ENCODE data around the gene STX8.

The STX8 gene

GRCh38 chr17:9238340-9239245, 337.0 kb downstream of the STX8 start:
- no peak for DNase-seq (ENCODE audit: low read depth)

- no peak for DNase-seq (ENCODE audit: low read depth)
Observed at GRCh38 chr17:9237661-9238301, 337.8 kb downstream of the STX8 start.

- DNase-seq (ENCODE audit: low read depth) = no peak
Observed at GRCh38 chr17:9237053-9237410, 338.6 kb downstream of the STX8 start.

GRCh38 chr17:9236286-9237052, 339.2 kb downstream of the STX8 start:
- no peak for DNase-seq (ENCODE audit: low read depth)

DNA sequence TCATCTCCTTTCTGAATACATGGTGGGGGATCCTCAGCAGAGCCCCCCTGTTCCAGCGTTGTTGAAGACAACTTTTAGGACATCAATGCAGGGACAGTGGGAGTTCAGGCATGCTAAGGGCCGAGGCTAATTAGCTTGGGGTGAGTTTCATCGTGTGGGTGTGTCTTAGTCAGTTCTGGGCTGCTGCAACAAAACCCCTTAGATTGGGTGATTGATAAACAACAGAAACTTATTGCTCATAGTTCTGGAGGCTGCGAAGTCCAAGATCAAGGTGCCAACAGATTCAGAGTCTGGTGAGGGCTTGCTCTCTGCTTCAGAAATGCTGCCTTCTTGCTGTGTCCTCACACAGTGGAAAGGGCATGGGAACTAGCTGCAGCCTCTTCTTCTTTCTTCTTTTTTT, 340.3 kb downstream of the STX8 start:
- no peak for DNase-seq (ENCODE audit: low read depth)

- DNase-seq (ENCODE audit: low read depth) = no peak
Observed at GRCh38 chr17:9234389-9234945, 341.2 kb downstream of the STX8 start.

DNA sequence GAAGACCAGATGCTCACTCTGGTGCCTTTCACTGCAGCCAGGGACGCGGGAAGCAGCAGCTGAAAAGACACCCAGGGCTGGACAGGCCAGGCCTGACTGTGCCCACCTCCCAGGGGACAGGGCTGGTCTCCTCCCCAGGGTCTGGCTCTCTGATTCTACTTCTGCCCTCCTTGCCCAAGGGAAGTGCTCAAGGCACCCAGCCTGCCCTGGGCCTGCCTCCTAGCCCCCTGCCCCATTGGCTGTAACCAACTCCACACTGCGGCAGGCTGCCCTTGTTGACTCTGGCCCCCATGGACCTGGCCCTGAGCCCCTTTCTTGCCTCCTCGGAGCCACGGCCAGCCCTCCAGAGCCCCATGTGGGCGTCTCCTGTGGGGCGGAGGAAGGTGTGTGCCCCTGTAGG, 341.9 kb downstream of the STX8 start:
- no peak for DNase-seq (ENCODE audit: low read depth)

DNA sequence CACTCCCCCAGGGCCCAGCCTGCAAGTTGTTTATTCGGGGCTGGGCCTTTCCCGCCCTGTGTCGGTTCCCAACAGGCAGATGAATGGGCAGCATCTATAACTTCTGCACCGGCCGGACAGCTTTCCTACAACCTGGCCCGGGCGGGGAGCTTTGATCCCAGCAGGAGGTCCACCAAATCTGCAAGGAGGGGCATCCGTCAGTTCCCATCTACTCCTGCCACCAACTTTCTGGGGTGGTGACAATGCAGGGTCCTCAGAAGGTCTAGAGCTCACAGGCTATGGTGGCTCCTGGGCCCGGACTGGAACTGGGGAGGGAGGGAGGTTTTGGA, 342.4 kb downstream of the STX8 start:
- no peak for DNase-seq (ENCODE audit: low read depth)

DNA sequence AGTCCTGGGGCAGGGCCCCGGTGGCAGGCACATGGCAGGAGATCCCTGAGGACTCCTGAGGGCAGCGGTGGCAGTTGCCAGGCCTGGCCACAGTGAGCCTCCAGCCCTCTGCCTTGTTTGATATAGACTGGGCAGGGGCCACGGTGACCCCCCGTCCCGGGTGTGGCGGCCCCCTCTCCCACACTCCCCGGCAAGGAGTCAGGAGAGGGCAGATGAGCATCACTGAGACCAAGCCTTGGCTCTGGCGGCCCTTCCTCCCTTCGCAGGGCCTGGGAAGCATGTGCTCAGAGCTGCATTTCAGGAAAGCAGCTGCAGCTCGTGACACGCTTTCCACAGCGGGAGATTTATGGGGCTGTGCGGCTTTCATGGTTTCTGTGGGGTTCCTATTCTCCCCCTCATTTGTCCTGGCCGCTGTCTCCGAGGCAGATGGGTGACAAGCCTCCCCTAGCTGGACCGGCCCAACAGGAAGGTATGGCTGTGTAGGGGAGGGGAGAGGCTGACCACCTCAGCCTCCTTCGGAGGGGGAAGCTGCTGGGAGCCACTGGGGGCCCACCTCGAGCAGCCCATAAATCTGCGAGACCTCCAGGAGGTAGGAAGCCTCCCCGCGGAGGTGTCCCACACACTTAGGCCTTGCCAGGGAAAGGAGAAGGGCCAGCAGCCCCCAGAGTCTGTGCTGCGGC, 342.9 kb downstream of the STX8 start:
- DNase-seq (ENCODE audit: low read depth) = no peak

DNA sequence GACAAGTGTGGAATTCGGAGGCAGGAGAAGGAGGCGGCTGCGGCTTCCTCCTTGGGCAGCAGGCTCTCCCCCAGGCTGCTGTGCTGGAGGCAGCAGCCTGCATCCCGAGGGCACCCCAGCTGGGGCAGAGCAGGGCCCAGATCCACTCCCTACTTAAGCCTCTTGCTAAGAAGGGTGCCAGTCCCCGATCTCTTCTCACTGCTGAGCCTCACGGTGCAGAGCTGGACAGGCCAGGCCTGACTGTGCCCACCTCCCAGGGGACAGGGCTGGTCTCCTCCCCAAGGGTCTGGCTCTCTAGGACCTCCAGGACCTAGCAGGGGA, 343.5 kb downstream of the STX8 start:
- no peak for DNase-seq (ENCODE audit: low read depth)

GRCh38 chr17:9231449-9232154, 344.0 kb downstream of the STX8 start:
- DNase-seq (ENCODE audit: low read depth) = no peak

DNA sequence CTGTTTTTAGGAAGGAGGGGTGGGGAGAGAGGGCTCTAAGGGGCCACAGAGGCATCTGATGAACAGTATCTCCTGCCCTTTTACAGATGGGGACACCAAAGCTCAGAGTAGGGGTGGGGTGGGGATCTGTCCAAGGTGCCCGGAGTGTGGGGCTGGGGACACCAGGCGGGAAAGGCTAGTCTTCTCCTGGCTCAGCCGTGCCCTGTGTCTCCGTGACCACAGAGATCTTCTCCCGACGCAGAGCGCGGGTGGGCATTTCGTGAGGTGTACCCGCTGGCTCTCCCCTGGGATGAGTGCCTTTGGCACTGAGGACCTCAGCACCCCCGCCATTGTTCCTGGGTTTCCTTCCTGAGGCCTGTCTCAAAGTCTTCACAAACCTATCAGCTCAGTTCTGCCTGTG, 344.8 kb downstream of the STX8 start:
- DNase-seq (ENCODE audit: low read depth) = no peak

DNA sequence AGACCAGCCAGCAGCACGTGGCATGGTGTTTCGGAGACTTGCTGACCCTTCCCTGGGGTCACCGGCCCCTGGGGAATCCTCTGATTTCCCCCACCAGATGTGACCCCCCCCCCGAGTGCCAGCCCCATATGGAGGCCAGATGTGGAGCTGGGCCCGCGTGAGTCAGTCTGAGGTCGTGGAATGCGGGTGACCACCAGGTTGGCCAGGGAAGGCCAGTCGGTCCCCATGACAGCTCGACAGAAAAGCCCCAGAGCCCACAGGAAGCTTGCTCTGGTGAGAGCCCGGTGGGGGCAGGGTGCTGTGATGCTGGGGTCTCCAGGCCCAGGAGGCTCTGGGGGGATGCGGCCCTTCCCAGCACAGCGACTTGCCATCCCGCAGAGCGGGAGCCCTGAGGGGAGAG, 345.3 kb downstream of the STX8 start:
- peak; percentile 47 for DNase-seq (ENCODE audit: low read depth)

DNA sequence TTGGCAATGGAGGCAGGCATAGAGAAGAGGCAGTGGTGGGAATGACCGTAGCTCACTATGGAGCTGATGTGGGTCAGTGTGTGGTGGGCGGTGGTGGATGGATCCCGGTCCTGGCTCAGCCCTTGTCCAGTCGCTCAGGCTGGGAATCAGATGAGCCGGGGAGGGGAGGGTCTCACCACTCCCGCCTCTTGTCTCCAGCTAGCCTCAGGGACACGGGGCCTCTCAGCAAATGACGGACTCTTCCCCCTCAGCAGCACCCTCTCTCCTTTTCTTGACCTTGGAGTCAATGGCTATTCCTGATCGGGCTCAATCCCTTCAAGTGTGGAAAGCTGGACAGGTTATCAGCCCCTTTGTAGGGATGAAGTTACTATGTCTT, 345.8 kb downstream of the STX8 start:
- no peak for DNase-seq (ENCODE audit: low read depth)

GRCh38 chr17:9229160-9229825, 346.3 kb downstream of the STX8 start:
- DNase-seq (ENCODE audit: low read depth) = no peak

- peak; percentile 80 for DNase-seq (ENCODE audit: low read depth)
Observed at GRCh38 chr17:9228408-9229159, 347.0 kb downstream of the STX8 start.

GRCh38 chr17:9227819-9228407, 347.7 kb downstream of the STX8 start:
- no peak for DNase-seq (ENCODE audit: low read depth)

- DNase-seq (ENCODE audit: low read depth) = no peak
Observed at GRCh38 chr17:9226794-9227135, 348.9 kb downstream of the STX8 start.

- DNase-seq (ENCODE audit: low read depth) = no peak
Observed at GRCh38 chr17:9226130-9226793, 349.4 kb downstream of the STX8 start.
